ENCODE data around the gene PNMA6F.

PNMA6F gene

DNA sequence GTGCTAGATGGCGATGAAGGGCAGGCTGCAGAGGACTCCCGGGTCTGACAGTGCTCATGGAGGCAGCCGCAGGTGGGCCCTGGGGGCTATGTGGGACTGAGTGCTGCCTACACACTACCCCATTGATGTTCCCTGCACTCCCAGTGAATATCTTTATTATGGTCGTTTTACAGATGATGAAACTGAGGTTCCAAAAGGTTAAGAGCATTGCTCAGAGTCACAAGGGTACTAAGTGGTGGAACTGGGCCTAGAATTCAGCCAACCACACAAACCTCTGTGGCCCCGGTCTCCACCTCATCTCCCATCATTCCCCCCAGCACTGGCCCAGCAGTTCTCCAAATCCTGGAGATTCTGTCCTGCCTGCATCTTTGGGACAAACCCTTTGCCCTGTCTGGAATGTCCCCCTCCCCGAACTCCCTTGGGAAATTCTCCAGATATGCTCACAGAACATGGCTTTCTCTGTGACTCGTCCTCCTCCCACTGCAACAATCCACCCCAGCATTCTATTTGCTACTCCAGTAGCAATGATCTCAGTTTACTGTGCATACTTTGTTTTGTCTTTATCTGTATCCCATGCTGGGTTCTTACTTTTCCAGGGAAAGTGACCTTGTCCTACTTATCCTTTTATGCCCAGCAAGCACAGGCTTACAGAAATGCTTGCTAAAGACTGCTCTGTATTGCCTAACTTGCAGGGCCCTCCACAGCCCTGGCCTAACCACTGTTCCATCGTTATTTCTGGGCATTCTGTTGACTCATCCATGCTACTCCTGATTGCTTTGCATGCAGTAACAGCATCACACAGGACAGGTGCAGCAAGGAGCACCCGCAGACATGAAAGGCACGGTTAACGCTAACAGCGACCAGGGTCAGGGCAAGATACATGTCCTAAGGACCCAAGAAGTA lies 14.0 kb downstream of the PNMA6F start:
- no peaks in the 10 kb centered on the region for H3K4me1 ChIP-seq (ENCODE audit: control insufficient read depth, low read length)
- H3K9me2 ChIP-seq (replicated peaks; ENCODE audit: control insufficient read depth, low read length), result no peaks in the 10 kb centered on the region
- TF ChIP-seq EZH2phosphoT487 (IDR thresholded peaks at IDR 0.05; ENCODE audit: borderline replicate concordance, low read length) (no peak), CTCF (IDR thresholded peaks at IDR 0.05; ENCODE audit: low read depth, low read length, poor library complexity, severe bottlenecking) (no peak)
- no peak overlapping the region for H3K4me2 ChIP-seq (ENCODE audit: low read length)
- H3K4me3 ChIP-seq (ENCODE audit: low read length), result no peak overlapping the region
- H3K27ac ChIP-seq (ENCODE audit: low read depth, low read length), result no peak overlapping the region
- no peaks in the 10 kb centered on the region for H3K36me3 ChIP-seq (ENCODE audit: control insufficient read depth, low read length)
- no peaks in the 10 kb centered on the region for H3F3A ChIP-seq (ENCODE audit: control insufficient read depth, insufficient read depth)
- H3K27me3 ChIP-seq (ENCODE audit: control insufficient read depth, low read length), result no peaks in the 10 kb centered on the region
- H3K9me3 ChIP-seq (ENCODE audit: control insufficient read depth, insufficient read depth, low read length), result no peaks in the 10 kb centered on the region
- no peaks in the 10 kb centered on the region for H4K20me1 ChIP-seq (ENCODE audit: control insufficient read depth, insufficient read depth, low read depth, low read length)
- no peaks in the 10 kb centered on the region for H3K79me2 ChIP-seq (ENCODE audit: control insufficient read depth, low read length)

DNA sequence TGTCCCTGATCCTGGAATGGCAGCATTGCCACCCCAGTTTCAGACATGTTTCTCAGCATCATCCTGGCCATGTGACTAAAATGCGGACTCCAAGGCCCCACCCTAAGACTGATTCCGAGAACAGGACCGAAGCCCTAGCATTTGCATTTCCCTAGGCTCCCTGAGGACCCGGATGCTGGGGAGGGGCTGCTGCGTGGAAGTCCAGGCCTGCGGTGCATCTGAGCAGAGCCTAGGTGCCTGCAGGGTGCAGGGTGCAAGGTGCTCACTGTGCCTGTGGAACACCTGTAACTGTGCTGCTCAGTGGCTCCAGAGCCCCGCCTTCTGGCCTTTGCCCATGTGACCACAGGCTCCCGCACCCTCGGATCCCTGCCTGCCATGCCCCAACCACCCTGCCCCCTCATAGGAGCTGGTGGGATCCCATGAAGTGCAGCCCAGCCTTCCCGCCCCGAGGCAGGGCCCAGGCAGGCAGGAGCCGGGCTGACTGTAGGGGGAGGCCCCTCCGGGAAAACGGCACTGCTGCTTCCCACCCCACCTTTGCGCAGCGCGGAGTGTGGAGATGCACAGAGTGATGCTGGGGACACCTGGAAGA lies 14.9 kb downstream of the PNMA6F start:
- Histone ChIP-seq H3K27me3 (ENCODE audit: control insufficient read depth, low read length) (no peaks in the 10 kb centered on the region), H3K9me3 (ENCODE audit: control insufficient read depth, insufficient read depth, low read length) (no peaks in the 10 kb centered on the region), H3K4me1 (ENCODE audit: control insufficient read depth, low read length) (no peaks in the 10 kb centered on the region), H3K9me2 (replicated peaks; ENCODE audit: control insufficient read depth, low read length) (no peaks in the 10 kb centered on the region), H3K36me3 (ENCODE audit: control insufficient read depth, low read length) (no peaks in the 10 kb centered on the region), H3K4me2 (ENCODE audit: low read length) (no peak overlapping the region), H3K27ac (ENCODE audit: low read depth, low read length) (no peak overlapping the region), H3K4me3 (ENCODE audit: low read length) (no peak overlapping the region), H3F3A (ENCODE audit: control insufficient read depth, insufficient read depth) (no peaks in the 10 kb centered on the region), H4K20me1 (ENCODE audit: control insufficient read depth, insufficient read depth, low read depth, low read length) (no peaks in the 10 kb centered on the region), H3K79me2 (ENCODE audit: control insufficient read depth, low read length) (no peaks in the 10 kb centered on the region)
- TF ChIP-seq EZH2phosphoT487 (IDR thresholded peaks at IDR 0.05; ENCODE audit: borderline replicate concordance, low read length), result no peak
- TF ChIP-seq CTCF (IDR thresholded peaks at IDR 0.05; ENCODE audit: low read depth, low read length, poor library complexity, severe bottlenecking), result no peak

GRCh38 chrX:153305972-153306371 lies 15.6 kb downstream of the PNMA6F start:
- H3K36me3 ChIP-seq (ENCODE audit: control insufficient read depth, low read length), result no peaks in the 10 kb centered on the region
- H3K4me1 ChIP-seq (ENCODE audit: control insufficient read depth, low read length), result no peaks in the 10 kb centered on the region
- TF ChIP-seq CTCF (IDR thresholded peaks at IDR 0.05; ENCODE audit: low read depth, low read length, poor library complexity, severe bottlenecking) (no peak), EZH2phosphoT487 (IDR thresholded peaks at IDR 0.05; ENCODE audit: borderline replicate concordance, low read length) (no peak)
- H3K4me3 ChIP-seq (ENCODE audit: low read length), result no peak overlapping the region
- no peak overlapping the region for H3K27ac ChIP-seq (ENCODE audit: low read depth, low read length)
- no peaks in the 10 kb centered on the region for H4K20me1 ChIP-seq (ENCODE audit: control insufficient read depth, insufficient read depth, low read depth, low read length)
- no peaks in the 10 kb centered on the region for H3K27me3 ChIP-seq (ENCODE audit: control insufficient read depth, low read length)
- no peaks in the 10 kb centered on the region for H3F3A ChIP-seq (ENCODE audit: control insufficient read depth, insufficient read depth)
- no peaks in the 10 kb centered on the region for H3K79me2 ChIP-seq (ENCODE audit: control insufficient read depth, low read length)
- H3K9me2 ChIP-seq (replicated peaks; ENCODE audit: control insufficient read depth, low read length), result no peaks in the 10 kb centered on the region
- no peaks in the 10 kb centered on the region for H3K9me3 ChIP-seq (ENCODE audit: control insufficient read depth, insufficient read depth, low read length)
- no peak overlapping the region for H3K4me2 ChIP-seq (ENCODE audit: low read length)
